ENCODE results near the gene PLIN3.
"Not testable (repeated sequence)": the region's sequence is repeated elsewhere in the genome, so short reads cannot be mapped to it uniquely, and the experiment has no call there.

Gene PLIN3

DNA sequence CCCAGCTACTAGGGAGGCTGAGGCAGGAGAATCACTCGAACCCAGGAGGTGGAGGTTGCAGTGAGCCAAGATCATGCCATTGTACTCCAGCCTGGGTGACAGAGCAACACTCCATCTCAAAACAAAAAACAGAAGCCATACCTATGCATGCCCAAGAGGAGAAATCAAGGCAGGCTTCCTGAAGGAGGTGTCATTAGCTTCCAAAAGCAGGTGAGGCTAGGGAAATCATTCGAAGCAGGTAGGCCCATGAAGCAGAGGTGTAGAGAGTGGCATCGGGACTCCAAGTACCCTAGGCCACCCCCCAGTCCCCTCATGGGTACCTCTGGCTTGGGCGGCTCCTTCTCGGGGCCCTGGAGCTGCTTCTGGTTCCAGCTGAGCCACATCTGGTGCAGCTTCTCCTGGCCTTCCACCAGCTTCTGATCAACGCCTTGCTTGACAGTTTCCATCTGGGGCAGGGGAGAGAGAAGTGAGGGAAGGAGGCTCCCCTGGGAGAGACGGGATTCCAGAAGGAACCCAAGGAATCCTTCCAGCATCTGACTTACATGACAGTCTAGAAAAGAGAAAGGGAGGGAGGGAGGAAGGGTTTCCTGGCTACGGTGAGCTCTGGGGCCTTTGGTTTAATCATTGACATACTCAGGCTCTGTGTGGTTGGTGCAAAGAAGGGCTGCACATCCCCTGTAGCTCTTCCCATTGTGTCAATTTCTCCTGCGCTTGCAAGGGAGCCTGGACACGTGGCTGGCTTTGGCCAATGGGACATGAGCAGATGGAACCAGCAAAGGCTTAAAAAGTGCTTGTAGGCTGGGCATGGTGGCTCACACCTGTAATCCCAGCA is 22.9 kb downstream of the PLIN3 start:
- no peak for DNase-seq

DNA sequence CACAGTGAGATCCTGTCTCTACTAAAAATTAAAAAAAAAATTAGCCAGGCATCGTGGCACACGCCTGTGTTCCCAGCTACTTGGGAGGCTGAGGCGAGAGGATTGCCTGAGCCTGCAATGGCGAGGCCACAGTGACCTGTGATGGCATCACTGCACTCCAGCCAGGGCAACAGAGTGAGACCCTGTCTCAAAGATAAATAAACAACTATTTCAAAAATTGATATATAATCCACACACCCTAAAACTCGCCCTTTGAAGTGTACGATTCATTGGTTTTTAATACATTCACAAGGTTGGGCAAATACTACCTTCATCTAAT is 23.9 kb downstream of the PLIN3 start:
- DNase-seq, result no peak

DNA sequence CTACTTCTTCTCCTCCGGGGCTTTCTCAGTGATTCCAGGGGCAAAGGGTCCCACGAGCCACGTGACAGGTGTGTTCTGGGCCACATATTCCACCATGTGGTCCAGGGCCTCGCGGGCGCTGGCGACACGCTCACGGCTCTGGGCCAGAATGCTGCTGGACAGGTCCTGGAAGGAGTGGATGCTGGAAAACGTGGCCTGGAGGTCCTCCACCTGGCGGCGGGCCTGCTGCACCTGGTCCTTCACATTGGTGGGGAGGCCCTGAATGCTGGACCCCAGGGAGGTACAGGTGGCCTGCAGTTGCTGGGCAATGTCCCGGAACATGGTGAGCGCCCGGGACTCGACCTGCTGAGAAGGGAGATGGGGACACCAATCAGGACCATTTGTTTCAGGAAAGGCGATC is 28.3 kb downstream of the PLIN3 start:
- no peak for DNase-seq

DNA sequence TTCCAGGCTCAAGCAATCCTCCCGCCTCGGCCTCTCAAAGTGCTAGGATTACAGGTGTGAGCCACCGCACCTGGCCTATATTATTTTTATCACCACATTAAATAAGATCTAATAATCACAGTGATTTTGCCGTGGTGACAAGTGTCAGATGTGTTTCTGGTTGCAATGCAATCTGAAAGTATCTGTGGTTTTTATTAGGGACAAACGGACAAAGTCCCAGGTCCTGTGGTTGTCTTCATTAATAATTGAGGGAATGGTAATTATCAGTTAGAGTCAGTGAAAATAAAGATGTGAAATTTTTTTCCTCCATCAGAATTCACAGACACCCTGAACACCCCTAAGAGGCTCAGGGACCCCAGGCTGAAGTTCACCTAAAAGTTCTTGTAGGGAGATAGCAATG is 34.7 kb downstream of the PLIN3 start:
- DNase-seq, result no peak

DNA sequence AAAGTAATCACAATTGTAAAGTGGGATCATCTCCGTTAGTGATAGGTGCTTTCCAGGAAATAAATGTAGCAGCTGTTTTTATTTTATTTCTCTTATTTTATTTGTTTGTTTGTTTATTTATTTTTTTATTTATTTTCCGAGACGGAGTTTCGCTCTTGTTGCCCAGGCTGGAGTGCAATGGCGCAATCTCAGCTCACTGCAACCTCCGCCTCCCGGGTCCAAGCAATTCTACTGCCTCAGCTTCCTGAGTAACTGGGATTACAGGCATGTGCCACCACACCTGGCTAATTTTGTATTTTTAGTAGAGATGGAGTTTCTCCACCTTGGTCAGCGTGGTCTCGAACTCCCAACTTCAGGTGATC is 35.5 kb downstream of the PLIN3 start:
- not testable (repeated sequence) for DNase-seq

DNA sequence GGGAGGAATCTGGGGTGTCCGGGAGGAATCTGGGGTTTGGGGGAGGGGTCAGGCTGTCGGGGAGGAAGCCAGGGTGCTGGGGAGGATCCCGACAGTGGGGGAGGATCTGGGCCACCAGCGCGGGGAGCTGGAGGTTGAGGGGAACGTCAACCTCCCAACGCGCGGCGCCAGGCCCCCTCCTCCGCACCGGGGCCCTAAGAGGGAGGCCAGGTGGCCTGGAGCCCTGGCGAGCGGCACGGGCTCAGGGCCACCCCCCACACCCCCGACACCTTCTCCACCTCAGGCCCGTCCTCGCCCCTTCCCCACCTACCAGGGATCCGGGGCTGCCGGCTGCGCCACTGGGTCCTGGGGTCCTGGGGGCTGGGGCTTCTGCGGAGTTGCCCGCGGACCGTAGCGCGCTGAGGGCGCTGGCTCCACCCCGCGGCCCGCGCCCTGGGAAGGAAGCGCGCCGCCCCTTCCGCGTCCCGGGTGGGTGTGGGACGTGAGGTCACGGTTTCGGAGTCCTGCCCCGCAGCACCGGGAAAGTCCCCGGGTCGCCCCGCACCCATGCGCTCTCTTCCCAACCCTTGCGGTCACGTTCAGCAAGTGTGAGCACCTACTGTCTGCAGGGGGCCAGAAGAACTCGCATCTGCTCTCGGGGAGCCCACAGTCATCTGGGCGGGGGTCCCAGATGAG is 36.0 kb downstream of the PLIN3 start, which contains the start of gene TICAM1:
Gene TICAM1 (minus strand): TSS at position 409 of the 675 bp plus-strand sequence. CDS start 13,335 bp downstream, outside the sequence.
- DNase-seq, result no peak

DNA sequence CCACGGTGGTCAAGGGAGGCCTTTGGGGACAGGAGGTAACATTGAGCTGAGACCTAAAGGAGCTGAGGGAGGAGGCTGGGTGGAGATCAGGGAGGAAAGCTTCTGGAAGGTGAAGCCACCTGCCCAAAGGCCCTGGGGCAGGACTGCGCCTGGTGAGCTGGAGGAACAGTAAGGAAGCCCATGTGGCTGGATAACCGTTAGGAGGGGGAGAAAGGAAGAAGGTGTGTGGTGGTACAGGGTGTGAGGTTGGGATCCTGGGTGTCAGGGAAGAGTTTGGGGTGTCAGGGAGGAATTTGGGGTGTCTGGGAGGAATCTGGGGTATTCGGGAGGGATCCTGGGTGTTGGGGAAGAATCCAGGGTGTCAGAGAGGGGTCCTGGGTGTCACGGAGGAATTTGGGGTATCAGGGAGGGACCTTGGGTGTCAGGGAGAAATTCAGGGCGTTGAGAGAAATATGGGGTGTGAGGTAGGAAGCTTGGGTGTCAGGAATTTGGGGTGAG is 36.6 kb downstream of the PLIN3 start:
- DNase-seq, result no peak

DNA sequence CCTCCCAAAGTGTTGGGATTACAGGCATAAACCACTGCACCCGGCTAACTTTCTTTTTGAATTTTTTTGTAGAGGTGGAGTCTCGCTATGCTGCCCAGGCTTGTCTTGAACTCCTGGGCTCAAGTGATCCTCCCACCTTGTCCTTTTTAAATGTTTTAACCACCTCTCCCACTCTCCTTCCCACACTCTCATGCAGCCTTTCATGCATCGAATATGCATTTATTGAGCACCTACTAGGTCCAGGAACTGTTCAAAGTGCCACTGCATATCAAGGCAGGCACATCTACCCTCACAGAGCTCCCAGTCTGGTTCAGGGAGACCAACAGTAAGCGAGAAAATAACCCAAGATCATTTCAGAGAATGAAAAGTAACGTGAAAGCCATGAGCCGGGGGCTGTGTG is 37.1 kb downstream of the PLIN3 start:
- DNase-seq, result no peak

DNA sequence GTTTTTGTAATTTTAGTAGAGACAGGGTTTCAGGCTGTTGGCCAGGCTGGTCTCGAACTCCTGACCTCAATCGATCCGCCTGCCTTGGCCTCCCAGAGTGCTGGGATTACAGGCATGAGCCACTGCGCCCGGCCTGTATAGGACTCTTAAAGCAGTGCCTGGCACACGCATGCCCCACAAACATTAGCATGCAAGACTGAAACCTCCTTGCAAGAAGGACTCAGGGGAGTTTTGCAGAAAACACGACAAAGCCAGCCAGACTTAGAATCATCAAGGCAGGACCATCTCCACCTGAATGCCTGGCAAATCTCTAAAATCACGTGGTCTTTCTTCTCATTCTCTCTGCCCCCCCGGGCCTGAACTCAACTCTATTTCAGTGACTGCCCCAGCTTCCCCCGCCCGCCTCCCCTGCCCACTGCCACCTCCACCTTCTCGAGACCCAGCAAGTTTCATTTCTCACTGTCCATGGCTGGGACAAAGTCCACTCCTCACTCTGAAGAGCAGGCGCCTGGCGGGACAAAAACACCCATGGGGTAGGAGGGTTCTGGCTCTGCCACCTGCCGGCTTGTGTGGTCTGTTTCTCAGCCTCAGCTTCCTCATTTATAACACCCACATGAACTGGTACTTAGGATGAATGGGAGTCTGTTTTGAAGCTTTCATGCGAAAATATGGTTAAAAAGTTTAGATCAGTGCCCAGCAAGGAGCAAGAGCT is 38.3 kb downstream of the PLIN3 start:
- no peak for DNase-seq

DNA sequence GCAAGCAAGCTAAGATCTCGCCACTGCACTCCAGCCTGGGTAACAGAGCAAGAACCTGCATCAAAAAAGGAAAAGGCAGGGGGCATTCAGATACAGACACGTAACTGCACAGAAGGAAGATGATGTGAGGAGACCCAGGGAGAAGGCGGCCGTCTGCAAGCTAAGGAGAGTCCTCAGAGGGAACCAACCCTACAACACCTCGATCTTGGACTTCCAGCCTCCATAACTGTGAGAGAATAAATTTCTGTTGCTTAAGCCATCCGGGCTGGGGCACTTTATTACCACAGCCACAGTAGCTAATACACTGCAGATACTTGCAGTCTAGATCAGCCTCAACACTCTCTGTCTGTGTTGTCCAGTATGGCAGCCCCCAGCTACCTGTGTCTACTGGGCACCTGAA is 43.9 kb downstream of the PLIN3 start:
- DNase-seq, result no peak

DNA sequence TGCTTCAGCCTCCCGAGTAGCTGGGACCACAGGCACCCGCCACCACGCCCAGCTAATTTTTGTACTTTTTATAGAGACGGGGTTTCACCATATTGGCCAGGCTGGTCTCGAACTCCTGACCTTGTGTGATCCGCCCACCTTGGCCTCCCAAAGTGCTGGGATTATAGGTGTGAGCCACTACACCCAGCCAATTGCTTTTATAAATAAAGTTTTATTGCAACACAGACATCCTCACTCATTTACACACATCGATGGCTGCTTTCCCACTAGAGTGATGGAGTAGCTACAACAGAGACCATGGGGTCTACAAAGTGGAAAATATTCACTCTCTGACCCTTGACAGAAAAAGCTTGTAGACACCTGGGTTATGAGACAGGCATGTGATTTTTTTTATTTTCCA is 45.1 kb downstream of the PLIN3 start:
- DNase-seq, result not testable (repeated sequence)

DNA sequence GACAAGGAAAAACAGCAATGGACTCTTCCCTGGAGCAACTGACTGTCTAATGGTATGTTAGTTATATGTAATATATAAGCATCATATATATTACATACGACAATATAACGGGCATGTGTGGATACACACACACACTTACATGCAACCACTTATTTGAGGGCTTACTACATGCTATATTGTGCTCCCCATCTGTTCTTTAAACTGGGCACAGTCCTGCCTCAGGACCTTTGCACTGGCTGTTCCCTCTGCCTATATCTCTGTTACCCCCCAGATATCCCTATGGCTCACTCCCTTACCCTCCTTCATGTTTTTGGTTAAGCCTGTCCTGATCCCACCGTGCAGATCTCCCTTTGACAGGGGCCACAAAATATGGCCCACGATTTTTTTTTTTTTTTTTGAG is 46.2 kb downstream of the PLIN3 start:
- no peak for DNase-seq

DNA sequence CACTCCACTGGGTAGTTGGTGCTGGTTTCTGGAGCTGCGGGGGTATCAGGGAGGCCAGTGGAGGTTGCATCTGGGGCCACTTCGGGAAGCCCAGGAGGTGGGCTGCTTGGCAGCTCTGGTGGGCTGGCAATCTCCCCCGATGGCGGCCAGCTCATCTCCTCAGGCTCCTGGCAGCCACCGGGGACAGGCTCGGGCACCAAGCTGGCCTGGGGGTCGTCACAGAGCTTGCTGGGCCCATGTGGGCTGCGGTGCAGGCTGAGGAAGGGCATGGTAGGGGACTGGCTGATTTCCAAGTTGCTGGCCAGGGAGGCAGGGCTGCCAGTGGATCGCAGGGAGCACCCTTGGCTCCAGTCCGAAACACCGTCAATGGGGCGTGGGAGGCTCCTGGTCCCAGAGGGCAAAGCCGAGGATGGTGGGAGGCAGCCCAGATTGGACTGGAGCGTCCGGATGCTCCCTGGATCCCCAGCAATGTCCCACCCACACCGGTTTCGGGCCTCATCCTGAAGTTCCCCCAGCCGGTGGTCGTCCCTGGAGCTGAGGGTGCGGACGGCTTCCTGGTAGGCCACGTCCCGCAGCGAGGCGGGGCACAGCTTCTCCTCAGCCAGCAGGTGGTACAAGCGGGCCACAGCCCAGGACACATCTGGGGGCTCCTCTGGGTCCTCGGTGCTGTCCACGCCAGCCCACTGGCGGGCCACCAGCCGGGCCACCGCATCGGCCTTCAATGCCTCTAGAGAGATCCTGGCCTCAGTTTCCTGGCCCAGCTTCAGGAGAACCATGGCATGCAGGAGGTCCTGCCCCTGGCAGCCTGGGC is 49.8 kb downstream of the PLIN3 start:
- no peak for DNase-seq

DNA sequence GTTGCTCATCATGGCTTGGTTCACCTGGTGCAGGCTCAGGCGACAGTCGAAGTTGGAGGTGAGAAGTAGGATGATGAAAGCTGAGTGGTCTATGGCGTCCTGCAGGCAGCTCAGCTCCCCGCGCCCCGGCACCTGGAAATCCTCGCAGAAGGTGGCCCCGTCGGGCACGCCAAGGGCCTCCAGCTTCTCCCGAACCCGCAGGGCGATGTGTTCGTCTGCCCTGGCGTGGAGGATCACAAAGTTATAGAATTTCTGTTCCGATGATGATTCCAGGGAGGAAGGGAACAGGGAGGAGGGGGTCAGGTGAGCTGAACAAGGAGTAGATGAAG is 50.6 kb downstream of the PLIN3 start:
- DNase-seq, result no peak

DNA sequence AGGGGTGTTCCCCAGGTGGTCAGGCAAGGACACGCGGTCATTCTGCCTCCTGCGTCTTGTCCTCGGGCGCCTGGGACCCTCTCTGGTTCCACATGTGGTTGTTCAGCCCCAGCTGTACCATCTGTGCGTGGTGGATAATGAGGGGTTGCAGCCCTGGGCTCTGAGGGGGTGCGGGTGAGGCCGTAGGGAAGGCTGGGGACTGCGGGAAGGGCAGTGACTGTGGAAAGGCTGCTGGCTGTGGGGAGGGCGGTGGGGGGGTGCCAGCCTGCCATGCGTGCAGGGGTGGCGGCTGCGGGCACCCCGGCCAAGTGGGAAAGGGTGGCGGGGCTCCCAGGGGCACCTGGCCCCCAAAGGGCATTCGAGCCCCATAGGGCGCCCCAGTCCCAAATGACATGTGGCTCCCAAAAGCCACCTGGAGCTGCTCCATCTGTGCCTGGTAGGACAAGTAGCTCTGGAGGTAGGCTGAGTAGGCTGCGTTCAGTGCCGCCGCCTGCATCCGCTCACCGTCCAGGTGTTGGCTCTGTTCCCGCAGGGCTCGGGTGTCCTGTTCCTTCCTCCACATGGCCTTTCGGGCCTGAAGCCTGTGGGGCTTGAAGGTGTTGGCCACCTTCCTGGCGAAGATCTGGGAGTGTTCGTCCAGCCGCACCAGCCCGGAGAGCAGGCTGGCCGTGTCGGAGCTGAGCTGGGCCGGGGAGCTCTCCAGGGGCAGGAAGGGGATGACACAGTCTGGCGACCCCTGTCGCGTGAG is 51.1 kb downstream of the PLIN3 start:
- no peak for DNase-seq

DNA sequence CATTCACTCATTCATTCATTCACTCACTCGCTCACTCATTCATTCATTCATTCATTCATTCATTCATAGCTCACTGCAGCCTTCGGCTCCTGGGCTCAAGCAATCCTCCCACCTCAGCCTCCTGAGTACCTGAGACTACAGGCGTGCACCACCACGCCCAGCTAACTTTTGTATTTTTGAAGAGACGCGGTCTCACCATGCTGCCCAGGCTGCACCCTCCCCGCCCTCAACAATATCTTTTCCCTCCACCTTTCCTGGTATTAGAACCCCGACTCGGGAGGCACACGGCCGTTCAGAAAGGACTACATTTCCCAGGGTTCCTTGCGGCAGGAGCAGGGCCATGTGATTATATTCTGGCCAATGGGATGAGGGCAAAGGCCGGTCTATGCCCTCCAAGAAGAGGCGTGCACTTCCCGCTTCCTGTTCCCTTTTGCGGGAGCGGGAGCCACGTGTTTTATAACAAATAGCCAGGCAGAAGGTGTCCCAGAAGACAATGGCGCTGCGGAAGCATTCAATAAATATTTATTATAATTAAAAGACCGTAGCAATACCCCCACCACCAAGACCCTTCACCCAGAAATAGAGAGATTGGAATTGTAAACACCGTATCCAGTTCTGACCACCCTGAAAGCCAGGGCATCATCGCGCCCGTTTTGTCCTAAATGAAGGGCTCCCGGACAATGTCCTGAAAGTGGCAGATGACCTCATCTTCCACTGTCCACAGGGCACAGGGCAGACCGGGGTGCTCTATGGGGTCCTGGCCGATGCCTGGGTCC is 51.9 kb downstream of the PLIN3 start:
- DNase-seq, result no peak

DNA sequence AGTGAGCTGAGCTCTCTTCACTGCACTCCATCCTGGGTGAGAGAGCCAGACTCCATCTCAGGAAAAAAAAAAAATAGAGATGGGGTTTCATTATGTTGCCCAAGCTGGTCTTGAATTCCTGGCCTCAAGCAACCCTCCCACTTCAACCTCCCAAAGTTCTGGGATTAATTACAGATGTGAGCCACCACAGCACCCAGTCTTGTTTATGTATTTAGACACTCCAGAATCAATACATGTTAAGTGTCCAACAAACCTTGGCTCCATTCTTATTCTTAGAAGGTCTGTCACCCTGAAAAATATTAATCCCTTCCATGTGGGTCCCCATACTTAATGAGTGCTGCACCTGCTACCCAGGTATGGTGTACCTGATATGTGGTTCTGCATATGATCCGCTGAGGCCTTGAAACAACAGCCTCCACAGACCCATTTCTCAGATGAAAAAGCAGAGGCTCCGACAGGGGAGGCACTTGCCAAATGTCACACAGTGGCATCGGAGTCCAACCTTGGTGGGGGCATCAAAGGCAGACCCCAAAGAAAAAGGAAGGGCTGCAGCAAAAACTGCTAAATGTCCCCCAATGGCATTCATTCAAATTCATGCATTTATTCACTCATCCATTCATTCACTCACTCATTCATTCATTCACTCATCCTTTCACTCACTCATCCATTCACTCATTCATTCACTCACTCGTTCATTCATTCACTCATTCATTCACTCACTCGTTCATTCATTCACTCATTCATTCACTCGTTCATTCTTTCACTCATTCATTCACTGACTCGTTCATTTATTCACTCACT is 52.6 kb downstream of the PLIN3 start:
- no peak for DNase-seq

DNA sequence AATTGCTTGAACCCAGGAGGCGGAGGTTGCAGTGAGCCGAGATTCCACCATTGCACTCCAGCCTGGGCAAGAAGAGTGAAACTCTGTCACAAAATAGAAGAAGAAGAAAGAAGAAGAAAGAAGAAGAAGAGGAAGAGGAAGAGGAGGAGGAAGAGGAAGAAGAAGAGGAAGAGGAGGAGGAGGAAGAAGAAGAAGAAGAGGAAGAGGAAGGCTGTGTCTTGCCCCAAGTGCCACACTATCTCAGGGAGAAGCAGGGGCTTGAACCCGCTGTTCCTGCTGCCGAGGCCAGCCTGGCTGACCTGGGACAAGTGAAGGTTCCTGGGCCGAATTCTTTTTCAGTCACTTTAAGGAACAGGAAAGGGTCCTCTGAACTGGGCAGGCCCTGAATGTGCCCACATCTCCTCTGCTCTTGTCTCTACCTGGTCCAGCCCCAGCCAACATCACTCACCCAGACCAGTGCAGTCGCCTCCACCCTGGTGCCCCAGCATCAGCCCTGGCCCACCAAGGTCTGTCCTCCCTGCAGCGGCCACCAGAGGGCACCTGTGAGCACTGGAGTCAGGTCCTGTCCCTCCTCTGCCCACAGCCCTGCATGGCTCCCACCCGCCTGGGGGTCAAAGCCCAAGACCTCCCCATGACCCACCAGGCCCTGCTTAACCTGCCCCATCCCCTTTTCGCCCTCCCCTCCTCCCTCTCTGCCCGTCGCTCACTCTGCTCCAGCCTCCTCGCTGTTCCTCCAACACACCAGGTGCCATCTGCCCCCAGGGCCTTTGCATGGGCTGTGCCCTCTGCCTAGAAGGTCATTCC is 55.9 kb downstream of the PLIN3 start:
- DNase-seq, result no peak

DNA sequence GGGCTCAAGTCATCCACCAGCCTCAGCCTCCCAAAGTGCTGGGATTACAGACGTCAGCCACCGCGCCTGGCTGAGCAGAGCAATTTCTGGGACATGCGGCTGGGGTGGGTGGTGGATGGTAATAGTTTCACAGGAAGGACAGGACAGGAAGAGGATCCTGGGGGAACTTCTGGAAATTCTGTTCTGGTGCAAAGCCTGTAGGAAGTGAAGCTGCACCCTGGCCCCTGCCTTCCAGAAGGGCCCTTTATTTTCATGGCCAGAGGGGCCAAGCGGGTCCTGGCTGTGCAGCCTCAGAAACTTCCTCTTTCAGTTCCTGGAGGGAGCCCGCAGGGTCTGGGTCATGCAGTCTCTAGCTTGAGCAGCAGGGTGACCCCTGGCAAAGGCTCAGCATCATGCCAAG is 60.3 kb downstream of the PLIN3 start:
- no peak for DNase-seq

DNA sequence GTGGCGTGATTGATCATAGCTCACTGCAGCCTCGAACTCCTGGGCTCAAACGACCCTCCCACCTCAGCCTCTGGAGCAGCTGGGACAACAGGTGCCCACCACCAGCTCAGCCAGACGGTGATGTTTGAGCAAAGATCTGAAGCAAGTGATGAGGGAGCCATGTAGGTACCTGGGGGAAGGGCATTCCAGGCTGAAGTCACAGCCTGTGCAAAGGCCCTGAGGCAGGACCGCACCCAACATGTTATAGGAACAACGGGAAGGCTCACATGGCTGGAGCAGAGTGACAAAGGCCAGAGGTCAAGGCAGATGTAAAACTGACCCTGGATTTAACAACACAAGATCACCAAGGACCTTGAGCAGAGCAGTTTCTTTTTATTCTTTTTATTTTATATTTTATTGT is 61.1 kb downstream of the PLIN3 start:
- DNase-seq, result no peak

Measured in cortex of kidney (tissue), 1 donor.